ENCODE results near the gene HMBS.

DNA sequence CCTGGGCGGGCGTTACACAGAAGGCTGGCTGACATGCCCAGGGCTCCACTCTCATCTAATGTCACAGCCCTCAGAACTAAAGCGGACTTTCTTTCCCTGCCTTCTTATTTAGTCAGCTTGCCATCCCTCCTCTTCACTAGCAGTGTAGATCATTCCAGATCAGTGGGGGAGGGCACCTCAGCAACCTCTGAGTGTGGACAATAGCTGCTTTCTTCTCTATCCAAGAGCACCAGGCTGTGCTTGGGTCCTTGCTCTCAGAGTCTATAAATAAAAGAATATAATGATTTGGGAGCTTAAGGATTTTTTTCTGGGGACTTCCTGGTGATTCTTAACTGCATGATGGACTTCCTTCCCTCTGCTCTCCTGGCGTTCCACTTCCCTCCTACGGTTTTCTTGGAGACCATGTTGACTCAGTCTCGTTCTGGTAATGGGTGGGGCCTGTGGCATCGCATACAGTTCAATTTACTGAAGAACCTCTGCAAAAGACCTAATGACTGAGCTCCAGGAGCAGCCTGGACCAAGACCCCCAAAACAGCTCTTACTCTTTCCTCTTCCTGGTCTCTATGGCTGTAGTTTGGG is 2.9 kb upstream of the HMBS start:
- TF ChIP-seq, protein P1, sequence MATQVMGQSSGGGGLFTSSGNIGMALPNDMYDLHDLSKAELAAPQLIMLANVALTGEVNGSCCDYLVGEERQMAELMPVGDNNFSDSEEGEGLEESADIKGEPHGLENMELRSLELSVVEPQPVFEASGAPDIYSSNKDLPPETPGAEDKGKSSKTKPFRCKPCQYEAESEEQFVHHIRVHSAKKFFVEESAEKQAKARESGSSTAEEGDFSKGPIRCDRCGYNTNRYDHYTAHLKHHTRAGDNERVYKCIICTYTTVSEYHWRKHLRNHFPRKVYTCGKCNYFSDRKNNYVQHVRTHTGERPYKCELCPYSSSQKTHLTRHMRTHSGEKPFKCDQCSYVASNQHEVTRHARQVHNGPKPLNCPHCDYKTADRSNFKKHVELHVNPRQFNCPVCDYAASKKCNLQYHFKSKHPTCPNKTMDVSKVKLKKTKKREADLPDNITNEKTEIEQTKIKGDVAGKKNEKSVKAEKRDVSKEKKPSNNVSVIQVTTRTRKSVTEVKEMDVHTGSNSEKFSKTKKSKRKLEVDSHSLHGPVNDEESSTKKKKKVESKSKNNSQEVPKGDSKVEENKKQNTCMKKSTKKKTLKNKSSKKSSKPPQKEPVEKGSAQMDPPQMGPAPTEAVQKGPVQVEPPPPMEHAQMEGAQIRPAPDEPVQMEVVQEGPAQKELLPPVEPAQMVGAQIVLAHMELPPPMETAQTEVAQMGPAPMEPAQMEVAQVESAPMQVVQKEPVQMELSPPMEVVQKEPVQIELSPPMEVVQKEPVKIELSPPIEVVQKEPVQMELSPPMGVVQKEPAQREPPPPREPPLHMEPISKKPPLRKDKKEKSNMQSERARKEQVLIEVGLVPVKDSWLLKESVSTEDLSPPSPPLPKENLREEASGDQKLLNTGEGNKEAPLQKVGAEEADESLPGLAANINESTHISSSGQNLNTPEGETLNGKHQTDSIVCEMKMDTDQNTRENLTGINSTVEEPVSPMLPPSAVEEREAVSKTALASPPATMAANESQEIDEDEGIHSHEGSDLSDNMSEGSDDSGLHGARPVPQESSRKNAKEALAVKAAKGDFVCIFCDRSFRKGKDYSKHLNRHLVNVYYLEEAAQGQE (IDR thresholded peaks at IDR 0.05; ENCODE audit: insufficient replicate concordance, low read depth) = no peak
- no peak for TF ChIP-seq GABPA (IDR thresholded peaks at IDR 0.05; ENCODE audit: low read depth)
- TF ChIP-seq POLR2AphosphoS5 (IDR thresholded peaks at IDR 0.05; ENCODE audit: low read depth) = no peak
- TF ChIP-seq, protein P2, sequence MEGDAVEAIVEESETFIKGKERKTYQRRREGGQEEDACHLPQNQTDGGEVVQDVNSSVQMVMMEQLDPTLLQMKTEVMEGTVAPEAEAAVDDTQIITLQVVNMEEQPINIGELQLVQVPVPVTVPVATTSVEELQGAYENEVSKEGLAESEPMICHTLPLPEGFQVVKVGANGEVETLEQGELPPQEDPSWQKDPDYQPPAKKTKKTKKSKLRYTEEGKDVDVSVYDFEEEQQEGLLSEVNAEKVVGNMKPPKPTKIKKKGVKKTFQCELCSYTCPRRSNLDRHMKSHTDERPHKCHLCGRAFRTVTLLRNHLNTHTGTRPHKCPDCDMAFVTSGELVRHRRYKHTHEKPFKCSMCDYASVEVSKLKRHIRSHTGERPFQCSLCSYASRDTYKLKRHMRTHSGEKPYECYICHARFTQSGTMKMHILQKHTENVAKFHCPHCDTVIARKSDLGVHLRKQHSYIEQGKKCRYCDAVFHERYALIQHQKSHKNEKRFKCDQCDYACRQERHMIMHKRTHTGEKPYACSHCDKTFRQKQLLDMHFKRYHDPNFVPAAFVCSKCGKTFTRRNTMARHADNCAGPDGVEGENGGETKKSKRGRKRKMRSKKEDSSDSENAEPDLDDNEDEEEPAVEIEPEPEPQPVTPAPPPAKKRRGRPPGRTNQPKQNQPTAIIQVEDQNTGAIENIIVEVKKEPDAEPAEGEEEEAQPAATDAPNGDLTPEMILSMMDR (IDR thresholded peaks at IDR 0.05; ENCODE audit: insufficient read depth, low read length) = no peak

Data from HL-60 (cell line).